ENCODE data around the gene MPND. TPM values are rescaled to one million over a fixed set of nuclear protein-coding genes. Genes with fewer than 3 reads are reported as not detected.
A peak's percentile ranks its signal among the peaks of the same experiment; 100 is the strongest.

Gene MPND
- total and polyA plus RNA-seq, 2 of the 13 experiments (the other 11 are each of a cell fraction or from before 2014, with no cell fraction given), result 10.8 to 15.8 TPM

- TF ChIP-seq USF2 (IDR thresholded peaks at IDR 0.05; ENCODE audit: low read depth, low read length) (no peak), USF2 (CRISPR knock-in tag; IDR thresholded peaks at IDR 0.05; ENCODE audit: borderline replicate concordance) (no peak), SP2 (CRISPR knock-in tag; IDR thresholded peaks at IDR 0.05) (0 out of 2 replicates have a peak, but pooled peaks have one; percentile 15), TSC22D2 (CRISPR knock-in tag; IDR thresholded peaks at IDR 0.05; ENCODE audit: borderline replicate concordance) (no peak), PTBP1 (IDR thresholded peaks at IDR 0.05; ENCODE audit: low read depth, low read length, poor library complexity, severe bottlenecking) (no peak), KDM2A (CRISPR knock-in tag; IDR thresholded peaks at IDR 0.05; ENCODE audit: borderline replicate concordance, low read depth) (peak; percentile 22; the same call in 1 of the 2 replicates), ZZZ3 (CRISPR knock-in tag; IDR thresholded peaks at IDR 0.05; ENCODE audit: borderline replicate concordance) (no peak), ZFP36L2 (CRISPR knock-in tag; IDR thresholded peaks at IDR 0.05) (no peak), RARG (CRISPR knock-in tag; IDR thresholded peaks at IDR 0.05; ENCODE audit: low read depth) (no peak), AKNA (CRISPR knock-in tag; IDR thresholded peaks at IDR 0.05; ENCODE audit: borderline replicate concordance) (no peak), ARID4A (CRISPR knock-in tag; IDR thresholded peaks at IDR 0.05; ENCODE audit: borderline replicate concordance) (no peak), ZSCAN22 (CRISPR knock-in tag; IDR thresholded peaks at IDR 0.05) (no peak), ZNF746 (CRISPR knock-in tag; IDR thresholded peaks at IDR 0.05) (no peak), SOX6 (IDR thresholded peaks at IDR 0.05) (no peak), SOX6 (CRISPR knock-in tag; IDR thresholded peaks at IDR 0.05) (no peak), GPBP1L1 (CRISPR knock-in tag; IDR thresholded peaks at IDR 0.05) (no peak)
Observed at GRCh38 chr19:4297901-4298809, 45.2 kb upstream of the MPND start (continued).

Data from HepG2 (cell line).